Activated CD4-positive, alpha-beta T cell treated with anti-CD3 and anti-CD28 coated beads, Interleukin-2, amount 50 U/mL, for 16 hours (primary cell): ENCODE results near the gene LYST.
"Not testable (repeated sequence)": the region's sequence is repeated elsewhere in the genome, so short reads cannot be mapped to it uniquely, and the experiment has no call there.

Source experiments
- DNase-seq: peaks from one replicate; pipeline ENCODE4 v3.0.0-alpha.2; 2020

LYST gene

DNA sequence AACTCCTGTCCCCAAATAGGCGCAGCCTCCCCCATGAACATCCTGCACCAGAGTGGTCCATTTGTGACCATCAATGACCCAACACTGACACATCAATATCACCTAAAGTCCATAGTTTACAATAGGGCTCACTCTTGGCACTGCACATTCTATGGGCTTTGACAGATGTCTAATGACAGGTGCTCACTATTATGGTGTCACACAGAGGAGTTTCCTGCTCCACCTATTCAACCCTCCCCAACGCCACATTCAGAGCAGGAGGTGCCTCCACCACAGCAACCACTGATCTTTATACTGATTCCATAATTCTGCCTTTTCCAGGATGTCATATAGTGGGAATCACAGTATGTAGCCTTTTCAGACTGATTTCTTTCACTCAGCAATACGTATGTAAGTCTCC lies 241.4 kb downstream of the LYST start:
- DNase-seq = no peak

DNA sequence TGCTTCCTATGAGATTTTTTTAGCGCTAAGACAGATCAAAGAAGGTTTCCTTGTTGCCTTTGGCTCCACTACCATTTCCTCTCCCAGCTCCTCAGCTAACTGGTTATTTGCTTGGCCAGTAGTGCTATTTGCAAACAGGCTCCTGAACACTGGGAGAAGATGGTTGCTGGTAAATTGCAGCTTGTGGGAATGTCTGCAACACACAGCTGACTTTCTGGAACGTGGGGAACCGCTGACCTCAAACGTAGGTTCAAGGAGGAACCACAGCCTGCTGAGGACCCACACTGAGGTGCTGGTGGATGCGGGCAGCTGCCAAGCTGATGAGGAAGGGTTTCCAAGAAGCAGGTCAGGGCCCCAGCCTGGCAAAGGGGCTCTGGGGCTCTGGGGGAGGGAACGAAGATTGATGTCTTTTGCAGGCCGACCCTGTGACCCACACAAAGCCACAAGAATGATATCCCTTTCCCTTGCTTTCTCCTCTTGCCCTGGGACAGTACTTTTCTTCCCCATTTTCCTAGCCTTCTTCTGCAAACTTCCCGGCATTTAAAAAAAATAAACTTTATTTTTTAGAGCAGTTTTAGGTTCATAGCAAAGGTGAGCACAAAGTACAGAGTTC lies 241.9 kb downstream of the LYST start:
- DNase-seq = no peak

DNA sequence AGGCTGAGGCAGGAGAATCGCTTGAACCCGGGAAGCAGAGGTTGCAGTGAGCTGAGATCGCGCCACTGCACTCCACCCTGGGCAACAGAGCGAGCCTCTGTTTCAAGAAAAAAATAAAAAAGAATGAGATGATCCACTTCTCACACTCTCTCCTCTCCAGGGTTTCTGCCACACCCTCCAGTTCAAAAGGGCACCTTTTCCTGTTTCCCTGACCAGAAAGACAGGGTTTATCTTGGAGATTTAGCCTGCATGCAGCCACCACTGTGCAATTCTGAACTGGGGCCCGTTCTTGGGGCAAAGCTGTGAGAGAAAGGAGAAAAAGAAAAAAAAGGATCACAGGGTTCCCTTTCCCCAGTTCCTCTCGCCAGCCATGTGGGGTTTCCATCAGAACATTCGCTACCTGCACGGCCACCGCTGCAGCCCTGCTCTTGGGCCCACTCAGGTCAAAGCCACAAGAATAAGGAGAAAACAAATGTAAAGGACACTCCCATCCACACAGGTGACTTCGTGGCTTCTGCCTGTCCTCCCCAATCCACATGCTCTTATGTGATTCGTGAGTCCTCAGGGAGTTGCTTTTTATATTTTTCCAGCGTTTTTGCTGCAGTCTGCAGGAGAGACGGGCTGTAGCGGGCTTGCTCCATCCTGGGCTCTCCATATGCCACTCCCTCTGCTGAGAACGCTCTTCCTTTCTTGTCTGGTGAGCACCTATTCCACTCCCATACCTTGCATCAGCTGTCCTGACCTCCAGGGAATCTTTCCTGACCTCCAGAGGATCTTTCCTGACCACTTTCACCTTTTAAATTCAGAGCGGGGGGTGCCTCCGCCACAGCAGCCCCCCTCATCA lies 243.5 kb downstream of the LYST start:
- DNase-seq = no peak

DNA sequence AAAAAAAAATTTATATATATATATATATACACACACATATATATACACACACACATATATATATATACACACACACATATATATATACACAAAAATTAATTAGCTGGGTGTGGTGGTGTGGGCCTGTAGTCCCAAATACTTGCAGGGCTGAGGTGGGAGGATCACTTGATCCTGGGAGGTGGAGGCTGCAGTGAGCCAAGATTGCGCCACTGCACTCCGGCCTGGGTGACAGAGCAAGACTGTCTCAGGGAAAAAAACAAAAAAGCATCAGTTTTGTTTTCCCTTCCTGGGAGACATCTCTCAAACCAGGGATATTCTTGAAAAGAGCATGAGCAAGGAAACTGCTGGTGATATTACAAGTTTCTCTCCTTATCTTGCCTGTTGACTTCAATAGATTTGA lies 247.6 kb downstream of the LYST start:
- not testable (repeated sequence) for DNase-seq

DNA sequence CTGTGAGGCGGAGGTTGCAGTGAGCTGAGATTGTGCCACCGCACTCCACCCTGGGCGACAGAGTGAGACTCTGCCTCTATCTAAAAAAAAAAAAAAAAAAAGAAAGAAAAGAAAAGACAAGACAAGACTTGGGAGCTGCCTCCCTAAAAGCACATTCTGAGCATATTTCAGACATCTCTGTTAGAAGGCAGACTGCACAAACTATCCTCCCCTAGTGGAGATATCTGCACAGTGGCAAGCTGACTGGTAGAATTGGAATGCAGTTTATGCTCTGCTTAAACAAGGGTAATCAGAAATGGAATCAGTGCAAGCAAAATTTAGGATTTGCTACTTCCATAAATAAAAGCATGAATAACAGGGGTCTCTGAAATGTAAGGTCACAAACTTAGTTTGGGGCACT lies 248.9 kb downstream of the LYST start:
- no peak for DNase-seq

DNA sequence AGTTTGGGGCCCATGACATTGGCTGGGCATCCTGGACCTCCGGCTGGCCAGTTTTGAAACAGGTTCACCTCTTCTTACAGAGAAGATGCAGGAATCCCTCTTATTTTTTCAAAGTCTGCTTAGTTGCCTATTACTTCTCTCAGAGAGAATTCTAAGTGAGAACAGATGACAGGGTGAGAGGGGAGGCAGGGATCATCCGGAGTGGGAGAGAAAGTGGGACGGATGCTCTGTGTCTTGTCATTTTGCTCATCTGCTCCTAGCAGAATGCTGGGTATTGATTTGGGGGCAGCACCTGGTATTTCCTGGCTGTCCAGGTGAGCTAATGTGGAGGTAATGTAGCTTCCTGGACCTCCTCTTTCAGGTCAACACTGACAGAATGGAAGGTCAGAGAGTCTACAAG lies 249.6 kb downstream of the LYST start:
- no peak for DNase-seq

DNA sequence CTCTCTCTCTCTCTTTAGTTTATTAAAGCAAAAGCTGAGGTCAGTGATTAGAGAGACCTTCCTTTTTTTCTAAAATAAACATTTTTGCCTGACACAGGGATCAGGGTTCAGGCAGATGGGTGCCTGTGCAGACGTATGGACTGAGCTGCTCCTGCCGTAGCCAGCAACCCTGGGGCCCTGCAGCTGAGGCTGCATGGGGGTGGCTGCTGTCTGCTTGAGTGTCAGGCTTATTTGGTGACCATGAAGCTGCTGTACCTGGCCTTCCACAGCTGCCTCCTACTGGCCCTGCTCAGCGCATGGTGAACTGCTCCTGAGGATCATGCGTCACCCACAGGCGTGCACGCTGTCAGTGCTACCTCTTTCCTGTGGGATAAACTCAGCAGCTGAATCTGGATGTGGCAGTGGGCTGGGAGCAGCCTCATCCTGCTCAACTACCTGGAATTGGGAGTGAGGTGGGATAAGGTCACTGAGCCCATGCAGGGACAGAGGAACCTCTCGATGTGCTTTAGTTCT lies 252.2 kb downstream of the LYST start:
- DNase-seq = no peak

DNA sequence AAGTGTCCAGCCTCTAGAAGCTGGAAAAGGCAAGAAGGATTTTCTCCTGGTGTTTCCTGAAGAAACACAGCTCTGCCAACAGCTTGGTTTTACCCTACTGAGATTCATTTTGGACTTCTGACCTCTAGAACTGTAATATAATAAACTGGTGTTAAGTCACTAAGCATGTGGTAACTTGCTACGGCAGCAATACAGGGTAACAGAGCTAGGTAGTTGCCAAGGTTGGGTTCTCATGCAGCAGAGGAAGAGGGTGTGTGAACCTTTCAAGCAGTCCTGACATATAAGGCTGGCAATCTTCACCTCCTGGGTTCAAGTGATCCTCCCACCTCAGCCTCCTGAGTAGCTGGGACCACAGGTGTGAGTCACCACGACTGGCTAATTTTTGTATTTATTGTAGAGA lies 253.1 kb downstream of the LYST start:
- no peak for DNase-seq

DNA sequence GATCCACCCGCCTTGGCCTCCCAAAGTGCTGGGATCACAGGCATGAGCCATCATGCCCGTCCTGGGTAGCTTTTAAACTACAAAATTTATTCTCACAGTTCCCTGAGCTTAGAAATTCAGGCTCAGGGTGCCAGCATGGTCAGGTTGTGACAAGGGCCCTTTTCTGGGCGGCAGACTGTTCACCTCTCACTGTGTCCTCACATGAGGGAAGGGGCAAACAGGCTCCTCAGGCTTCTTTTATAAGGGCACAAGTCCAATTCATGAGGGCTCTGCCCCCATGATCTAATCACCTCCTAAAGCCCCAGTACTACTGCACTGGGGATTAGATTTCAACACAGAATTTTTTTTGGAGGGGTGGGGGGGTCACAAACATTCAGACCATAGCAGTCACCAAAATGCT lies 253.9 kb downstream of the LYST start:
- no peak for DNase-seq
